CD14-positive monocyte (primary cell): ENCODE measurements around the gene UNC5A. TPM values are rescaled to one million over a fixed set of nuclear protein-coding genes. Genes with fewer than 3 reads are reported as not detected.

Experiments
- DNase-seq, 3 donors: peaks; one replicate each; pipeline ENCODE4 v3.0.0-alpha.2; 2011 to 2022
- H2AFZ ChIP-seq: 2 replicates; pipeline ENCODE4 v1.6.0; 2012; ENCODE audit warnings: mild to moderate bottlenecking, low read depth, low read length, inconsistent platforms; ENCODE audit not compliant: insufficient read depth, poor library complexity, severe bottlenecking
- H3K27ac ChIP-seq, 2 donors: 1 replicate in 1 of 2; 2 replicates in 1 of 2; pipeline ENCODE4 v1.5.1; 2012 to 2013; ENCODE audit warnings: low read length in 2 of 2, control low read depth in 1 of 2, inconsistent platforms in 1 of 2, low read depth in 1 of 2, mild to moderate bottlenecking in 1 of 2
- H3K27me3 ChIP-seq, 2 donors: one replicate each; pipeline versions ENCODE4 v1.6.0 to v1.6.1; 2011 to 2013; ENCODE audit warnings: low read length in 2 of 2; ENCODE audit not compliant: control insufficient read depth in 2 of 2, insufficient read depth in 2 of 2
- H3K36me3 ChIP-seq, 2 donors: replicated peaks in 1 of 2; 1 replicate in 1 of 2; 2 replicates in 1 of 2; pipeline versions ENCODE4 v1.5.1 to v1.6.1; 2012 to 2013; ENCODE audit warnings: low read length in 2 of 2, control low read depth in 1 of 2, inconsistent platforms in 1 of 2, mild to moderate bottlenecking in 1 of 2; ENCODE audit not compliant: insufficient read depth in 2 of 2, control insufficient read depth in 1 of 2
- H3K4me1 ChIP-seq, 2 donors: 1 replicate in 1 of 2; 2 replicates in 1 of 2; pipeline versions ENCODE4 v1.5.1 to v1.6.1; 2012 to 2013; ENCODE audit warnings: low read length in 2 of 2, control low read depth in 1 of 2, inconsistent platforms in 1 of 2, mild to moderate bottlenecking in 1 of 2, moderate library complexity in 1 of 2; ENCODE audit not compliant: insufficient read depth in 2 of 2, control insufficient read depth in 1 of 2
- H3K4me2 ChIP-seq: replicated peaks from 2 replicates; pipeline ENCODE3; 2012; ENCODE audit warnings: low read length, moderate library complexity, mild to moderate bottlenecking; ENCODE audit not compliant: poor library complexity, severe bottlenecking; ENCODE audit errors: extremely low read depth
- H3K4me3 ChIP-seq, 3 experiments: fragments of 200-600 bp in 1 of 3; sonication (generic) in 1 of 3; replicated peaks in 1 of 3; 1 replicate in 2 of 3; 2 replicates in 1 of 3; pipeline ENCODE4 v1.5.1; 2011 to 2013; ENCODE audit warnings: low read length in 3 of 3, mild to moderate bottlenecking in 3 of 3, control low read depth in 2 of 3, low read depth in 2 of 3, inconsistent platforms in 1 of 3, moderate library complexity in 1 of 3
- H3K79me2 ChIP-seq: 2 replicates; pipeline ENCODE4 v1.6.0; 2012; ENCODE audit warnings: mild to moderate bottlenecking, control low read depth, inconsistent platforms, low read length, moderate library complexity; ENCODE audit not compliant: insufficient read depth
- H3K9ac ChIP-seq: 2 replicates; pipeline ENCODE4 v1.6.0; 2017; ENCODE audit warnings: low read length, mild to moderate bottlenecking; ENCODE audit not compliant: insufficient read depth, poor library complexity, severe bottlenecking
- H3K9me3 ChIP-seq, 2 donors: replicated peaks in 1 of 2; 1 replicate in 1 of 2; 2 replicates in 1 of 2; pipeline versions ENCODE4 v1.5.1 to v1.6.1; 2012 to 2013; ENCODE audit warnings: low read length in 2 of 2, control low read depth in 1 of 2; ENCODE audit not compliant: control insufficient read depth in 1 of 2, insufficient read depth in 1 of 2
- H4K20me1 ChIP-seq: 2 replicates; pipeline ENCODE4 v1.6.0; 2012; ENCODE audit warnings: mild to moderate bottlenecking, low read length, control low read depth, moderate library complexity; ENCODE audit not compliant: insufficient read depth
- H3K27ac Mint-ChIP-seq, 7 donors: one replicate each; pipeline ENCODE4 v1.8.0; 2020; ENCODE audit warnings: mild to moderate bottlenecking in 7 of 7, mixed read lengths in 7 of 7, moderate library complexity in 6 of 7, inconsistent platforms in 2 of 7
- H3K27me3 Mint-ChIP-seq, 3 donors: one replicate each; pipeline ENCODE4 v1.8.0; 2021 to 2022; ENCODE audit warnings: low read depth in 3 of 3, mild to moderate bottlenecking in 3 of 3, mixed read lengths in 3 of 3, moderate library complexity in 3 of 3, inconsistent platforms in 1 of 3
- H3K36me3 Mint-ChIP-seq, 2 donors: one replicate each; pipeline ENCODE4 v1.8.0; 2020; ENCODE audit warnings: mixed read lengths in 2 of 2, inconsistent platforms in 1 of 2, mild to moderate bottlenecking in 1 of 2
- H3K4me1 Mint-ChIP-seq: one replicate; pipeline ENCODE4 v1.8.0; 2020; ENCODE audit warnings: mild to moderate bottlenecking, mixed read lengths
- H3K4me3 Mint-ChIP-seq, 2 donors: one replicate each; pipeline ENCODE4 v1.8.0; 2020; ENCODE audit warnings: mild to moderate bottlenecking in 2 of 2, mixed read lengths in 2 of 2, moderate library complexity in 1 of 2
- H3K9me3 Mint-ChIP-seq, 7 donors: one replicate each; pipeline ENCODE4 v1.8.0; 2020 to 2022; ENCODE audit warnings: mixed read lengths in 7 of 7, mild to moderate bottlenecking in 6 of 7, moderate library complexity in 6 of 7, inconsistent platforms in 2 of 7
- WGBS: methylation state at CpG from one replicate; pipeline ENCODE4 v1.1.5; 2013; ENCODE audit warnings: missing lambda C conversion rate; ENCODE audit not compliant: insufficient coverage; 5-methylcytosine and 5-hydroxymethylcytosine counted together
- intact Hi-C, 2 donors: fragments of 100-400 bp; cut with micrococcal nuclease; formaldehyde crosslinking; loops; one replicate each; pipeline versions ENCODE4 v1.15.0 to v1.15.1; 2023
- polyA plus RNA-seq, 3 donors: library from polyadenylated mRNA; depleted of rRNA in 1 of 3; unstranded in 2 of 3; stranded (reverse) in 1 of 3; fragments of 300-500 nt in 2 of 3; fragments of >200 nt in 1 of 3; fragmentation: Illumina TruSeq in 2 of 3; gene quantifications; 1 replicate in 2 of 3; 2 replicates in 1 of 3; pipeline ENCODE4 v1.2.3, GENCODE V29; 2012 to 2021
- TF ChIP-seq, protein P1 (sequence below): fragments of 200-600 bp; IDR thresholded peaks from one replicate; pipeline ENCODE4 v1.8.0; 2022; ENCODE audit warnings: antibody characterized with exemption, mild to moderate bottlenecking

The UNC5A gene
- polyA plus RNA-seq, 3 donors: 0.03 to 0.07 TPM; not detected in 1

DNA sequence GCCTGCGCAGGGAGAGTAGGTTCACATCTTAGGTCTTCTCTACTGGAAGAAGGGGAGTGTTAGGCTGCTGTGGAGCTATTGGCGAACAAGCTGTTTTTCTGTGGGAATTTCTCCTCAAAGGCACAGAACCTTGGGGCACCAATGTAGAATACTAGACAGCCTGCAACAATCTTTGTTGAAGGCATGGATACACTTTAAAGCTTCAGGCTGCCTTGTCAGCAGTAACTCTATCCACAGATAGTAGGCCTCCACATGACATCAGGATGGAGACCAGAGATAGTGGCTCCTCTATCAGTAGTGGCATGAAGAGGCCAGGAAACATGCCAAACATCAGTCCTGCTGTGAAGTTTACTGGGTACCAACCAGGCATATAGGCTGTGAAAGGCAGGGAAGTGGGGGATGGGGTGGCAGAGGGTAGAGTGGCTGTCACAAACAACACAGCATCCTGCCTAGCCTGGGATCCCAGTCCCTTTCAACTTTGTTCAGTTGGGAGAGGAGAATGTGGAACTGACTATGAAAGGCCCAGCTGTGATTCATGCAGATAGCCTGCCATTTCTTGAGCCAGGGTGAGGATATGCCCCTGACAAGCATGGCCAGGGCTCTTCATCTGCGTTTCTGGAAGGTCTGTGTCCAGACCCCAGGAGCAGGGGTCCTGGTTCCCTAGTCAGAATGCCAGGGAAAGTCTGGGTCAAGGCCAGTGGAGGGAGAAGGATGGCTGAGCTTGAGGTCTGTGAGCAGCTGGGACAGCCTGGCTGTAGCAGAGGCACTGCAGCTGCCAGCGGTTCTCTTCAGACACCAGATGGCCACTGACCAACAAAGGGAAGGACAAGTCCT is 89.8 kb downstream of the UNC5A start:
- peaks cover 30 to 50% of the 10 kb centered on the region in 2 donors for H3K36me3 Mint-ChIP-seq
- Histone ChIP-seq H3K9ac (peak overlapping the region; percentile 68), H3K79me2 (peaks cover 55% of the 10 kb centered on the region), H4K20me1 (no peaks in the 10 kb centered on the region), H3K36me3 (peaks cover 14 to 16% of the 10 kb centered on the region in 2 donors), H2AFZ (no peak overlapping the region), H3K4me1 (peaks cover 89 to 90% of the 10 kb centered on the region in 2 donors), H3K27me3 (no peaks in the 10 kb centered on the region), H3K9me3 (no peaks in the 10 kb centered on the region), H3K4me2 (peak overlapping the region; percentile 94), H3K4me3 (peak overlapping the region; percentile 63 to 82 (median 70)), H3K27ac (peak overlapping the region; percentile 83 to 88)
- TF ChIP-seq, protein P1, sequence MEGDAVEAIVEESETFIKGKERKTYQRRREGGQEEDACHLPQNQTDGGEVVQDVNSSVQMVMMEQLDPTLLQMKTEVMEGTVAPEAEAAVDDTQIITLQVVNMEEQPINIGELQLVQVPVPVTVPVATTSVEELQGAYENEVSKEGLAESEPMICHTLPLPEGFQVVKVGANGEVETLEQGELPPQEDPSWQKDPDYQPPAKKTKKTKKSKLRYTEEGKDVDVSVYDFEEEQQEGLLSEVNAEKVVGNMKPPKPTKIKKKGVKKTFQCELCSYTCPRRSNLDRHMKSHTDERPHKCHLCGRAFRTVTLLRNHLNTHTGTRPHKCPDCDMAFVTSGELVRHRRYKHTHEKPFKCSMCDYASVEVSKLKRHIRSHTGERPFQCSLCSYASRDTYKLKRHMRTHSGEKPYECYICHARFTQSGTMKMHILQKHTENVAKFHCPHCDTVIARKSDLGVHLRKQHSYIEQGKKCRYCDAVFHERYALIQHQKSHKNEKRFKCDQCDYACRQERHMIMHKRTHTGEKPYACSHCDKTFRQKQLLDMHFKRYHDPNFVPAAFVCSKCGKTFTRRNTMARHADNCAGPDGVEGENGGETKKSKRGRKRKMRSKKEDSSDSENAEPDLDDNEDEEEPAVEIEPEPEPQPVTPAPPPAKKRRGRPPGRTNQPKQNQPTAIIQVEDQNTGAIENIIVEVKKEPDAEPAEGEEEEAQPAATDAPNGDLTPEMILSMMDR: no peak
- H3K4me1 Mint-ChIP-seq: peaks cover 89% of the 10 kb centered on the region
- H3K27me3 Mint-ChIP-seq: peaks cover 0 to 2% (median 0%) of the 10 kb centered on the region in 3 donors
- peak in 2 of 3 donors; percentile 25 to 61 for DNase-seq
- intact Hi-C loops: loop anchor here (5.0 to 10.0 kb wide), 3 partner anchors 97 to 355 kb away; partner anchors contain the start of genes CDHR2 (in 1 of the 2) and UIMC1 (in 1 of the 2)
- H3K4me3 Mint-ChIP-seq: peak overlapping the region; percentile 88 to 92
- H3K27ac Mint-ChIP-seq: peak overlapping the region; percentile 89 to 98 (median 97)
- WGBS: 85% methylated on average over 2 of the region's 4 CpGs
- peaks cover 0 to 2% (median 0%) of the 10 kb centered on the region in 7 donors for H3K9me3 Mint-ChIP-seq

DNA sequence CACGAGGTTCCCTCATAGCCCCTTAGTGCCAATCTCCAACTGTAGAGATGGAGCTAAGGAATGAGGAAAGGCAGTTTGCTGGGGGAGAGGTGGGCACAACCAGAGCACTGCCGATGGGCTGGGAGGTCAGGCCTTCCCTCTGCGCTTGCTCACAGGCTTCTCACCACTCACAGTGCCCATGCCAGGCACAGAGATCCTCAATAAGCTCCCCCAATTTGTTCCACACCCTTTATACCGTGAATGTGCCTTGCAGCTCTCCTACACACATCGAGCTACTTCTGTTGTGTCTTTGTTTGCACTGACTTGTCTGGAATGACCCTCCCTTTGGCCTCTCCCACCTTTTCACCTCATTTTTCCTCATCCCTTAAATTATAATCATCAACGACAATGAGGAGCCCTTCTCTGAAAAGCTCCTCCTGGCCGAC is 90.4 kb downstream of the UNC5A start:
- TF ChIP-seq, protein P1: no peak
- peak overlapping the region; percentile 89 to 98 (median 96) for H3K27ac Mint-ChIP-seq
- intact Hi-C loops: no loop called here
- H3K4me2 ChIP-seq: peak overlapping the region; percentile 94
- no peak overlapping the region for H2AFZ ChIP-seq
- no peaks in the 10 kb centered on the region for H4K20me1 ChIP-seq
- H3K4me3 ChIP-seq: peak overlapping the region in 1 of 3 experiments; percentile 82
- peak overlapping the region; percentile 42 to 54 for H3K4me3 Mint-ChIP-seq
- H3K27me3 ChIP-seq: no peaks in the 10 kb centered on the region
- H3K27ac ChIP-seq: peak overlapping the region; percentile 83 to 88
- peaks cover 21 to 22% of the 10 kb centered on the region in 2 donors for H3K36me3 ChIP-seq
- no peaks in the 10 kb centered on the region for H3K9me3 ChIP-seq
- H3K79me2 ChIP-seq: peaks cover 53% of the 10 kb centered on the region
- WGBS: 93% methylated on average over 3 of the region's 7 CpGs
- no peak for DNase-seq
- H3K4me1 Mint-ChIP-seq: peaks cover 83% of the 10 kb centered on the region
- H3K4me1 ChIP-seq: peaks cover 83% of the 10 kb centered on the region in 2 donors
- peak overlapping the region; percentile 21 for H3K9ac ChIP-seq
- peaks cover 0 to under 1% (median 0%) of the 10 kb centered on the region in 7 donors for H3K9me3 Mint-ChIP-seq
- H3K27me3 Mint-ChIP-seq: peaks cover 0 to 2% (median 0%) of the 10 kb centered on the region in 3 donors
- H3K36me3 Mint-ChIP-seq: peaks cover 32 to 53% of the 10 kb centered on the region in 2 donors
